GM19025 (cell line): ENCODE measurements around the gene COL7A1.
"Not testable (repeated sequence)": the region's sequence is repeated elsewhere in the genome, so short reads cannot be mapped to it uniquely, and the experiment has no call there.

ENCODE experiments used
- ATAC-seq: cut with Tn5 transposase; IDR thresholded peaks from one replicate; pipeline ENCODE4 v1.9.1; 2021; ENCODE audit warnings: mild to moderate bottlenecking, low read depth, moderate library complexity; ENCODE audit not compliant: unreplicated experiment

Gene COL7A1

DNA sequence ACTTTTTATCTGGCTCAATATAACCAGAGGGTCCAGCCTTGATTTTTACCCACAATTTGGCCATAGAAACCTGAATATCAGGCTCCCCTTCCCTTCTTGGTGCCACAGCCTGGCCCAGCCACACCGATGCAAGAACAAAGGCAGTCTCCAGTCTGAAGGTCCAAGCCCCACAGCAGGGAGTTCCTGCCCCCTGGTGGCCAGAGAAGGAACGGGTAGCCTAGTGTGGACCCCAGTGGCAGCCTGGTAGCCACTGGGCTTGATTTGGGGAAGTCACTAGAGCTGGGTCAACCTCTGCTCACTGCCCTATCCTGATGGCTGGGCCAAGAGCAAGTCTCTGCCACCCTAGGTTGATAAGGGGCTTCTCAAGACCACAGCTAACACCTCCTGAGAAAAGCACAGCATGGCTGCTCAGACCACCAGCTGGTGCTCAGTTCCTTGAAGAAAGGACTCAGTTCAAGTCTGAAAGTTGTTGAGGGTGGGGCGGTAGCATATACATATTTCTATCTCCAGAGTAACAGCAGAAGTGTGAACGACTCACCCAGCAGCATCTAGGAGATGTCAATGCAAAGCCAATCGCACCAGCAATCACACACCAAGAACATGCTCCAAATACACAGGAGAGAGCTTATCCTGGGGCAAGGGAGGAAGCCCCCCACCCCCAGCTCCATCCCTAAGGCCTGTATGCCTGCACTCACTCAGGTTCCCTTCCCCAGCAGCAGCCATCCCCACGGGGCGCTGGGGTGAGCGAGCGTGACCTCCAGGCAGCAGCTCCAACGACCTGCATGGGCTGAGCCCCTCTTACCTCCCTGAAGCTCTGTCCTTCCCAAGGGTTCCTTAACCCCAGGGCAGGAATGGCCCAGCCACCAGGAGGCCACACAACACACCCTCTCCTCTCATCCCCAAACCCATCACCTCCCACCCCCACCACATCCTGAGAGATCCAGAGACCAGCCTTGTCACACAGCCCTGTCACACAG, 46.1 kb downstream of the COL7A1 start:
- no peak for ATAC-seq

DNA sequence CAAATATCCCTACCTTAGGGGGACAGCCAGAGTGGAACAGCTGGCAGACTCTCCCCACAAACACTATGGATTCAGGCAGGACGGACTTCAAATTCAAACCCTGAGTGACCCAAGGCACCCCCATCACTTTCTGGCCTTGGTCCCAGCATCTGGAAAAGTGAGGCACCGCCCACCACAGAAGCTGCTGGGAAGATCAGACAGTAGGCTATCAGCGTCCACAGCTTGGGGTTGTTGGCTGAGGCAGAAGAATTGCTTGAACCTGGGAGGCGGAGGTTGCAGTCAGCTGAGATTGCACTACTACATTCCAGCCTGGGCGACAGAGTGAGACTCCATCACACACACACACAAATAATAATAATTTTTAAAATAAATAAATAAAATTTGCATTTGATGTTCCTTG, 47.0 kb downstream of the COL7A1 start:
- ATAC-seq = no peak

DNA sequence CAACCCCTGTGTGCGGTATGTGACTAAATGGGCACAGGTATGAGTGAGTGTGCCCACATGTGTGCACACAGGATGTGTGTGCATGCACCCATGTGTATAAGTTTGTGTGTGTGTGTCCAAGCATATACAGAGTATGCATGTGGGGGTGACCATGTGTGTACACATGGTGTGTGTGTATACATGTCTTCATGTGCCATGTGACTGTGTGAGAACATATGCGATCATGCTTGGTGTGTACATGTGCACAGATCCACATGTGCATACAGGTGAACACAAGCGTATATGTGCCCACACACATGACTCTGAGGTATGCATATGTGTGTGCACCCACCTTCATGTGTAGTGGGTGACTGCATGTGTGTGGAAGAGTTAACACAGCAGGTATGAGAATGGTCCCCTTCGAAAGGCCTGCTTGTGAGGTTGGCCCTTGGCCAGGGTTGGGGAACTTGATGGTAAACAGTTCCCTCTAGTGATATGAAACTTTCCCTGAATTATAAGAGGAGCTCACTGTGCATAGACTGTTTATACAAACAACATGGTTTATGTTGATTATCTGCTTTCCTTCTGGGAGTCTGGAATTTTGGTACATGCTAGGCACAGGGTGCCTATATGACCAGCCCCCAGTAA, 48.8 kb downstream of the COL7A1 start:
- ATAC-seq = no peak

DNA sequence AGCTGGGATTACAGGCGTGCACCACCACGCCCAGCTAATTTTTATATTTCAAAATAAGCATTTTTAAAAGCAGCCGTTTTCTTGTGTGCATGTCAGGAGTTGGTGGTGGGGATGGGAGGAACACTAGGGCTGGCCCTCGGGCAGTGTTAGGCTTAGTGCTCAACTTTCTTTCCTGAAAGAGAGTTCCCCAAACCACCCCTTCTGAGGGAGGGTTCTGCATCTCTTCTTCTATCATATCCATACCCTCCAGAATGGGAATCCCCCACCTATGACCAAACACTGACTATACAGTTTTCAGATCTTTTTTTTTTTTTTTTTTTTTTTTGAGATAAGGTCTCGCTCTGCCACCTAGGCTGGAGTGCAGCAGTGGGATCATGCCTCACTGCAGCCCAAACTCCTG, 51.0 kb downstream of the COL7A1 start:
- ATAC-seq = no peak

DNA sequence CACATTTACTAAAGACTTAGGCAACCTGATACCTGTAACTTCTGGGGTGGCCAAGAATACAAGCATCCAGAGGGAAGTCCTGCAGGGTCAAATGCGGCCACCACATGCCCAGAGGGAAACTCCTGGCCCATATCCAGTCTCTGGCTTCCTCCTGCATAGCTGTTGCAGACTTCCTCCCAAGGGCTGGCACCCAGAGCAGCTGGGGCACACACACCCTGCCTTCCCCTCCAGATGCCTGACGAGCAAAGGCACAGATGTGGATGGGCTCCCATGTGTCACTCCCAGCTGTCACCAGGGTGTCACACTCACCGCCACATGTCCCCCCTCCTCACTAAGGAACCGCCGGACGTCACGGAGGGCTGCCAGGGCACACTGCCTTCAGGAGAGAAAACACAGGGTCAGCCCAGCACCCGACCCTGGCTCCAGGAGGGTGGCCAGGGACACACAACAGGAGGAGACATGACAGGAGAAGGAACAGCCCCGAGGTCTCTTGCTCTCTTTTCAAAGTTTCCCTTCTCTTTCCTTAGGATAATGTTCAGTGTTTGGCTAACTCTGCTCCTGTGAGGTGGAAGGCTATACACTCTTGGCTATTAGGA, 51.8 kb downstream of the COL7A1 start:
- no peak for ATAC-seq

DNA sequence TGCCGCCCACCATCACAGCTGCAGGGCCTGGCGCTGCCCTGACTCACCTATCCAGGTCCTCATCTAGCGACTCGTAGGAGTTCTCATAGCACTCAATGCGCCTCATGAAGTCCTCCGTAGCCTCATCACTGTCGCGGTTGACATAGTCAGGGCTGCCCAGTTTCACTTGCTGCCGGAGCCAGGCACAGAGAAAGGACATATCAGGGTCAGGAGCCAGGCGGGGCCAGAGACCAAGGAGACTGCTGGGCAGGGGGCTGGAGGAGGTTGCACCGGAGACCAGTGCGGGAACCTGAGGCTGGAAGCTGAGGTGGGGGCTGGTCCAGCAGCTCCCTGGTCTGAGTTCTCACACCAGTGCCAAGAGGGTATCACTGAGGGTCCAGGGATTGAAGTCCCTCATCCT, 56.7 kb downstream of the COL7A1 start:
- ATAC-seq = no peak

DNA sequence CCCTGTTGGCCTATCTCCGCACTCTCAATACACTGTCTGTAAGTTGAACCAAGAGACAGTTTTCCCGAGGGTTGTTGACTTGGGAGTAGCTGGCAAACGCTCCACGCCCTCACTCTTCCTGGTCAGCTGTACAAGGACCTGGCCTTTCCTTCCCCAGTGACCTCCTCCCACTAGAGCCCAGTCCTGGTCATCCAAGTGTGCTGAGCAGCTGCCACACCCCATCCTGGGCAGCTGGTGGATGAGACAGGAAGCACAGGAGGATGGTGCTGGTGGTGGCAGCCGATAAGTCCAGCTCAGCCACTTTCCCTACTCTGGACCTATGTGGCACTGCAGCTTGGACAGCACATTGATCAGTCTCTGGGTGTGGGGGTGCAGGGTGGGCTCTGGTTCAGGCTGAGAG, 58.3 kb downstream of the COL7A1 start:
- ATAC-seq = no peak

DNA sequence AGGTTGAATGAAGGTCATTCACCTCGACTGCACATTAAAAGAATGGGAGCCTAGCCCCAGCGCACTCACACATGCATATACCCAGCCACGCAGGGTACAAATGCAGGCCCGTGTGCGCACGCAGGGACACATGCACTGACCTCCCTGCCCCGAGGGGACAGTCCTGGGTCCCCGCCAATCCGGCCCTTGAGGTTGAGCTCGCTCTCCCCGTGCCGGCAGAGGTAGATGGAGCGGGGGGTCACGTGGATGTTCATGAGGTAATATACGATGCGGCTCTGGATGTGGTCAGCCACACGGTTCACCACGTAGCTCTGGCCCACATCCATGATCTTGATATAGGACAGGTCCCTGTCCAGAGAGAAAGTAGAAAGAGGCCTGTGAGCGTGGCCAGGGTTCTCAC, 59.0 kb downstream of the COL7A1 start:
- no peak for ATAC-seq

DNA sequence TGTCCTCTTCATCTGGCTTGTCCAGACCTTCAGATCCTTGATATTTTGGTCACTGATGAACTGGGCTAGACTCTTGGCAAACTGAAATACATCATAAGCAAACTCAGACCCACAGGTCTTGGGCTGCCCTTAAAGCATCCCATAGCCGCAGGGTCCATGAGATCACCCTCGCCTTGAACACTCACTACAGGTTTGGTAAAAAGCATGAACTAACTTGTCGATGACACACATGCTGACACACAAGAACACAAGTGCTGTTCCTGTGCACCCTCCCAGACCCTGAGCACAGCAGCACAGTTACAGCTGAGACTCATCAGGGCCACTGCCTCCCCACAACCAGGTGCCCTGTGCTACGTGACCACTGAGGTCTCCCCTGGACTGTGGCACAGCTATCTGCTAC, 59.6 kb downstream of the COL7A1 start:
- ATAC-seq = no peak

DNA sequence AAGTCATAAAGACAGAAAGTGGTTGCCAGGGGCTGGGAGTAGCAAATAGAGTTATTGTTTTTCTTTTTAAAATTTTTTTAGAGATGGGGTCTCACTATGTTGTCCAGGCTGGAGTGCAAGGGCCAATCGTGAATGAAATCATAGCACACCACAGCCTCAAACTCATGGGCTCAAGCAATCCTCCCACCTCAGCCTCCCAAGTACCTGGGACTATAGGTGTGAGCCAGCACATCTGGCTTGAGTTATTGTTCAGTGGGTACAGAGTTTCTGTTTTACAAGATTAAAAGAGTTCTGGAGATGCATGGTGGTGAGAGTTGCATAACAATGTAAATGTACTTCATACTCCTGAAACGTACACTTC, 62.2 kb downstream of the COL7A1 start:
- ATAC-seq = no peak

DNA sequence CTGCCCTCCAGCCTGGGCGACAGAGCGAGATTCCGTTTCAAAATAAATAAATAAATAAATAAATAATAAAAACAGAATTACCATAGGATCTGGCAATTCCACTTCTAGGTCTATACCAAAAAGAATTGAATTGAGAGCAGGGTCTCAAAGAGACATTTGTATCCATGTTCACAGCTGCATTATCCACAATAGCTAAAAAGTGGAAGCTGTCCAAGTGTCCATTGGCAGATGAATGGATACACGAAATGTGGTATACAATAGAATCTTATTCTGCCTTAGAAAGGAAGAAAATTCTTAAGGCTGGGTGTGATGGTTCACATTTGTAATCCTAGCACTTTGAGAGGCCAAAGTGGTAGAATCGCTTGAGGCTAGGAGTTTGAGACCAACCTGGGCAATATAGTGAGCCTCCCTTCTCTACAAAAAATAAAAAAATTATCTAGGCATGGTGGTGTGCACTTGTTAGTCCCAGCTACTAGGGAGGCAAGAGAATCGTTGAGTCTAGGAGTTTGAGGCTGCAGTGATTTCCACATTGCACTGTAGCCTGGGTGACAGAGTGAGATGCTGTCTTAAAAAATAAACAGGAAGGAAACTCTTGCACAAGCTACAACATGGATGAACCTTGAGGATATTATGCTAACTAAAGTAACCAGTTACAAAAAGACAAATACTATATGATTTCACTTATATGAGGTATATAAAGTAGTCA, 62.7 kb downstream of the COL7A1 start:
- ATAC-seq = no peak

DNA sequence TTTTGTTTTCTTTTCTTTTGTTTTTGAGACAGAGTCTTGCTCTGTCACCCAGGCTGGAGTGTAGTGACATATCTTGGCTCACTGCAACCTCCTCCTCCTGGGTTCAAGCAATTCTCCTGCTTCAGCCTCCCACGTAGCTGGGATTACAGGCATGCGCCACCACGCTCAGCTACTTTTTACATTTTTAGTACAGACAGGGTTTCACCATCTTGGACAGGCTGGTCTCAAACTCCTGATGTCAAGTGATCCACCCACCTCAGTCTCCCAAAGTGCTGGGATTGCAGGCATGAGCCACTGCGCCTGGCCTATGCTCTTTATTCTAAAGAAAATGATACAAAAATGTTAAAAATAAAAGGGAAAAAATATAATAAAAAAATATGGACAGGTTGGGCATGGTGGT, 64.4 kb downstream of the COL7A1 start:
- not testable (repeated sequence) for ATAC-seq

DNA sequence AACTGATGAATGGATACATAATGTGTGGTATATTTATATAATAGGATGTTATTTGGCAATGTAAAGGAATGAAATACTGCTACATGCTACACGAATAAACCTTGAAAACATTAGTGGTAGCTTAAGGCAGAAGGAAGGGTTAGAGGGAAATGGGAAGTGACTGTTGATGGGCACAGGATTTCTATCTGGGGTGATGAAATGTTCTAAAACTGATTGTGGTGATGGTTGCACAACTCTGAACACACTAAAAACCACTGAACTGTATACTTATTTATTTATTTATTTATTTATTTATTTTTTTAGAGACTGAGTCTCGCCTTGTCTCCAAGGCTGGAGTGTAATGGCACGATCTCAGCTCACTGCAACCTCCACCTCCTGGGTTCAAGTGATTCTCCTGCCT, 66.4 kb downstream of the COL7A1 start:
- ATAC-seq = no peak

DNA sequence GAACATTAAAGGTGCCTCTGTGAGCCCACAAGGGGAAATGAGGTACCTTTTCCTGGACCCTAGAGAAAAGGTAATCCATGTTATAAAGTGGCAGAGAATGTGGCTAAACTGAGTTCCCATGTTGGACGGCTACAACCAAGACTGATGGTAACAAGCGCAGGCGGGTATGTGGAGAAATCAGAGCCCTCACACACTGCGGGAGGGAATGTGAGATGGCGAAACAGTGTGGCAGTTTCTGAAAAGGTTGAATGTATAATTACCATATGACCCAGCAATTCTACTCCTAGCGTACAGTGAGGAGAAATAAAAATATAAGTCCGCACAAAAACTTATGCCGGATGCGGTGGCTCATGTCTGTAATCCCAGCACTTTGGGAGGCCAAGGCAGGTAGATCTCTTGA, 67.1 kb downstream of the COL7A1 start:
- no peak for ATAC-seq

DNA sequence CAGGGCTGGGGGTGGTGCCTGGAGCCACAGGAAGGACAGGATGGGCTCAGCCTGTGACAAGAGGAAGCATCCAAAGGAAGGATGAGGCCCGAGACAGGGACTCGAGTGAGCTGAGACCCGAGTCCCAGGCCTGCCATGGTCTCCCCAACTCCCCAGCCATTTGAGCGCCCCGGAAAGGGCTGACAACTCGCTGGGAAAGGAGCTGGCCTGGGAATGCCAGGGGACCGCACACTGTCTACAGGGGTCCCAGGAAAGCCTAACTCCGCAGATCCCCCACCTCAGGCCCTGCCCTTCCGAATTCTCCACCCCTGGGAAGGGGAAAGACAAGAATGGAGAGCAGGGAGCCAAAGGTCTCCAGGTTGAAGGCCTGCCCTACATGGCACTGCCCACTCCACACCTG, 70.2 kb downstream of the COL7A1 start:
- ATAC-seq = no peak

DNA sequence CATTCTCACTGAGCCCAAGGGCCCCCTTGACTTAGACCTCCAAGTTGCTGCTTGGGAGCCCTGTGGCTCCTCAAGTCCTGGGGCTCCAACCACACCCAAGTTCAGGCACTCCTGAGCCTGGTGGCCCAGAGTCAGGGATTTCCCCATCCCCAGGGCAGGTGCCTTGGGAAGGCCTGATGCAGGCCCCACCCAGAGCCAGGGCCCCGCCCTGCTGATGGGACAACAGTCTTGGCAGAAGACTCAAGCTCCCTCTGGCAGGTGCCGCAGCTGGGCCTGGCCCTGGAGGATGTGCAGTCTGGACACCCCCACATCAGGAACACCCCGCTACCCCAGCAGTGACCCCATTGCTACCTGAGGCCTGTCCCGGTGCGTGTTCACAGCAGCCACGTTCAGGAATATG, 73.5 kb downstream of the COL7A1 start:
- ATAC-seq = no peak

DNA sequence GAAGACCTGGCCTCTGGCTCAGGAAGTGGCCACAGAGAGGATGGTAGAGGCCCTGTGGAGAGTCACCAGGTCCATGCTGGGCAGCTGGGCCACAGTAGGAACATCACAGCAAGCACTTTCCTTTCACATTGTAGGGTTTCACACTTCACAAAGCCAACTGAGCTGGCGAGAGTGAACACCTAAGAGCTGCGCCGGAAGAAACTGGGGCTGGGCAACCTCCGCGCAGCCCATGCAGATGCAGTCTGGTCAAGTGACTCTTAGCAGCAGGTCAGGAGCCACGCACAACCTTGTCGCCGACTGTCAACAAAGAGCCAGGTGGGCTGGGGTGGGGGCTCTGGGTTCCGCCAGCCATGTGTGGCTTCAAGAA, 75.9 kb downstream of the COL7A1 start:
- no peak for ATAC-seq

DNA sequence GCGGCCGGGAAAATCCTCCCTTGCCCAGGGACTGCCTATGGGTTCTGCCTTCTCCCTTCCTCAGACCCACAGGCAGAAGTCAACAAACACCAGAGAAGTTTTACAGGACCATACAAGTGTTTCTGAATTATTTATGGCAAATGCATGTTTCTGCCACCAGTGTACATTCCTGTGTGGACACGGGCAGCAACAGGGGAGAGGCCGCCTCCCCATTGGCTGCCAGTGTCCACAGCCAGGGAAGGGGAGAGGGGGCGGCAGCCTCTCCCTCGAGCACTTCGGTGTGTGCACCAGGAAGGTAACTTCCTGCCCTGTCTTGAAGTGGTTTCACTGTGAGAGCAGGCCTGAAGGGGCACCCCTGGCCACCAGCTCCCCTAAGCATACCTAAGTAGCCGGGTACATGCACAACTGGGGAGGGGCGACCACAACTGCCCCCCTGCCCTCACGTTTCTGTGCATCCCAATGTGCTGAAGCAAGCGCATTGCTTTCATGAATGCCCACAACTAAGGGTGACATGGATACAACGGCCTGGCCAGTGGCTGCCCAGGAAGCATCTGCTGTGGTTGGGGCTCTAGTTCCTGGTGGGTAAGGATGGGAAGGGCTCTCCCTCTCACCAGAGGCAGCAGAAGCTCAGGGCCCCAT, 76.4 kb downstream of the COL7A1 start:
- ATAC-seq = no peak

DNA sequence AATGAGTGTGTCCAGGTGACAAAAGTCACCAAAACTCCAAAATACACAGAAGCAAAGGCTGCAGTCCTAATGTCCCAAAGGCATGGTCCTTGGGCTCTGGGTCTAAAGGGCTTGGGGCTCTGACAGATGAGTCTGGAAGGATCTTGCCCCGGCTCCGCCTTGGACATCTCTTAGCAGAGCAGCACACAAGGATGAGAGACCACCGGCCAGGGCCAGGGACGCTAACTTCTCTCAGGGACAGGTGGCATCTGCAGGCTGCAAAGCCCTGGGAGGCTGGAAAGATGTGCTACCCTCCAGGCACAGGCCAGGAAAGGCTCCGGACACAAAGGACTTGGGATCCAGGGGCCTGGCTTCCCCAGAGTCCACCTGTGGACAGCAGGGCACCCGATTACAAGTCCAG, 77.1 kb downstream of the COL7A1 start:
- no peak for ATAC-seq

DNA sequence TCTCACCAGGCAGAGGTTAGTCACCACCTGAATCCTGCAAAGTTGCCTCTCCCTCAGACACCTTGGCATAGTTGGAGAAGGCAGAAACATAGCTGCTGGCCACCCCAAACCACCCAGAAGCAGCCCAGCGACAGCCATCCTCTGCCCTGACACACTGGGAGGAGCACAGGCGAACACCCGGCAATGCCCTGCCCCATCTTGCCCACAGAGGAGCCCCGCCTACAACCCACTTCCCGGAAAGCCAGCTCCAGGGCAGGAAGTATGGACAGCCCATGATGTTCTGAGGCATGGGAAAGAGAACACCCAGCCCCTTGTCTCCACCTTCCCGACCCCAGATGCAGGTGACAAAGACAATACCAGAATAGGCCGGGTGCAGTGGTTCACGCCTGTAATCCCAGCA, 78.6 kb downstream of the COL7A1 start:
- ATAC-seq = no peak
